Hepatocyte (in vitro differentiated cells): ENCODE results near the gene DYSF.

Experiments used
- EZH2 ChIP-seq: fragments of 200-600 bp; sonication (generic); IDR thresholded peaks from 2 replicates; pipeline ENCODE4 v1.6.1; 2016; ENCODE audit warnings: antibody characterized with exemption, mild to moderate bottlenecking, borderline replicate concordance
- TF ChIP-seq, protein P1 (sequence below): fragments of 200-600 bp; sonication (generic); IDR thresholded peaks from 2 replicates; pipeline ENCODE4 v1.5.1; 2016; ENCODE audit warnings: antibody characterized with exemption, mild to moderate bottlenecking; ENCODE audit not compliant: poor library complexity

DNA sequence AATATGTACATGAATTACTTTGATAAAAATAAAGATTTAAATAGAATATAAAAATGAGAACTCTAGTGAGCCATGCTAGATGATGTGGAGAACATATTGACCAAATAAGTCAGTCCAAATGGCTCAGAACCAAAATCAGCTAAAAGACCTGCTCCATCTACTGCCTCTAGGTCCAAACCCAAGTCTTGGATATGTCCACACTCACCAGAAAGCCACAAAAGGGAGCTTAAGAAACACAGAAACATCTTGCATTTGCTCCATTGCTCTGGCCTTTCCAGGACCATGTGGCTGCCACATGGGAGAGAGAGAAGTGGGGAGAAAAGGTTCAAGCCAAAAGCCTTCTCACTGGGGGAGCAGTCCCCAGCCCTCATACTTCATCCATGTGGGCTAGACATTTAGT, 272.5 kb downstream of the DYSF start:
- TF ChIP-seq, protein P1, sequence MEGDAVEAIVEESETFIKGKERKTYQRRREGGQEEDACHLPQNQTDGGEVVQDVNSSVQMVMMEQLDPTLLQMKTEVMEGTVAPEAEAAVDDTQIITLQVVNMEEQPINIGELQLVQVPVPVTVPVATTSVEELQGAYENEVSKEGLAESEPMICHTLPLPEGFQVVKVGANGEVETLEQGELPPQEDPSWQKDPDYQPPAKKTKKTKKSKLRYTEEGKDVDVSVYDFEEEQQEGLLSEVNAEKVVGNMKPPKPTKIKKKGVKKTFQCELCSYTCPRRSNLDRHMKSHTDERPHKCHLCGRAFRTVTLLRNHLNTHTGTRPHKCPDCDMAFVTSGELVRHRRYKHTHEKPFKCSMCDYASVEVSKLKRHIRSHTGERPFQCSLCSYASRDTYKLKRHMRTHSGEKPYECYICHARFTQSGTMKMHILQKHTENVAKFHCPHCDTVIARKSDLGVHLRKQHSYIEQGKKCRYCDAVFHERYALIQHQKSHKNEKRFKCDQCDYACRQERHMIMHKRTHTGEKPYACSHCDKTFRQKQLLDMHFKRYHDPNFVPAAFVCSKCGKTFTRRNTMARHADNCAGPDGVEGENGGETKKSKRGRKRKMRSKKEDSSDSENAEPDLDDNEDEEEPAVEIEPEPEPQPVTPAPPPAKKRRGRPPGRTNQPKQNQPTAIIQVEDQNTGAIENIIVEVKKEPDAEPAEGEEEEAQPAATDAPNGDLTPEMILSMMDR, result no peak
- no peak for TF ChIP-seq EZH2
